HG03378 (cell line): ENCODE data around the gene SOBP.

Experiments
- ATAC-seq: cut with Tn5 transposase; IDR thresholded peaks from one replicate; pipeline ENCODE4 v1.9.1; 2021; ENCODE audit warnings: mild to moderate bottlenecking, moderate library complexity; ENCODE audit not compliant: unreplicated experiment

The SOBP gene

DNA sequence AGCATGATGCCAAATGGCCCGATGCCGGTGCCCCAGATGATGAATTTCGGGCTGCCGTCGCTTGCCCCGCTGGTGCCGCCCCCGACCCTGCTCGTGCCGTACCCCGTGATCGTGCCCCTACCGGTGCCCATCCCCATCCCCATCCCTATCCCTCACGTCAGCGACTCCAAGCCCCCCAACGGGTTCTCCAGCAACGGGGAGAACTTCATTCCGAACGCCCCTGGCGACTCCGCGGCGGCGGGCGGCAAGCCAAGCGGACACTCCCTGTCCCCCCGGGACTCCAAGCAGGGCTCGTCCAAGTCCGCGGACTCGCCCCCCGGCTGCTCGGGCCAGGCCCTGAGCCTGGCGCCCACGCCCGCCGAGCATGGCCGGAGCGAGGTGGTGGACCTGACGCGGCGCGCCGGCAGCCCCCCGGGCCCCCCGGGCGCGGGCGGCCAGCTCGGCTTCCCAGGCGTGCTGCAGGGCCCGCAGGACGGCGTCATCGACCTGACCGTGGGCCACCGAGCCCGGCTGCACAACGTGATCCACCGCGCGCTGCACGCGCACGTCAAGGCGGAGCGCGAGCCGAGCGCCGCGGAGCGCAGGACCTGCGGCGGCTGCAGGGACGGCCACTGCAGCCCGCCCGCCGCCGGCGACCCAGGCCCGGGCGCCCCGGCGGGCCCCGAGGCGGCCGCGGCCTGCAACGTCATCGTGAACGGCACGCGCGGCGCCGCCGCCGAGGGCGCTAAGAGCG is 144.6 kb downstream of the SOBP start:
- no peak for ATAC-seq

DNA sequence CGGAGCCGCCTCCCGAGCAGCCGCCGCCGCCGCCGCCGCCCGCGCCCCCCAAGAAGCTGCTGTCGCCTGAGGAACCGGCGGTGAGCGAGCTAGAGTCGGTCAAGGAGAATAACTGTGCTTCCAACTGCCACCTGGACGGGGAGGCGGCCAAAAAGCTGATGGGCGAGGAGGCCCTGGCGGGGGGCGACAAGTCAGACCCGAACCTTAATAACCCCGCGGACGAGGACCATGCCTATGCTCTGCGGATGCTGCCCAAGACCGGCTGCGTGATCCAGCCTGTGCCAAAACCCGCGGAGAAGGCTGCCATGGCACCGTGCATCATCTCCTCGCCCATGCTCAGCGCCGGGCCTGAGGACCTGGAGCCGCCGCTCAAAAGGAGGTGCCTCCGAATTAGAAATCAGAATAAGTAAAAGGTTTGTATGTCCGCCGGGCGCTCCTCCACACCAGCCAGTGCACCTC is 145.2 kb downstream of the SOBP start:
- no peak for ATAC-seq

DNA sequence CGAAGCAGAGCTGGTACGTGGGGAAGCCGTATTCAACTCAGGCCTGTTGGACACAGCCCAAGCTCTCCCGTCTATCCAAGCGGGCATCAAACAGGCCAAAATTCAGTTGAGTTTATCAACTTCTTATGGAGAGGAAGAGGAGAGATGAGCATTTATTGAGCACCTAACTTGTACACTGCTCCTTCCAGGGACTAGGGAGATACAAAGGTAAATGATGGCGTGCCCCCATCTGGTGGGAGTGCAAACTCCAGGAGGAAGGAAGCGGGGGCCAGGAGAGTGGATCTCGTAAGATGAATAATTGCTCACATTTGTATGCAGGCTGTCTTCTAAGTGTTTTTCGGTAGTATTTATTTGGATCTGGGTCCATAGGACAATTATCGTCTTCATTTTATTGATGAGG is 146.6 kb downstream of the SOBP start:
- no peak for ATAC-seq

DNA sequence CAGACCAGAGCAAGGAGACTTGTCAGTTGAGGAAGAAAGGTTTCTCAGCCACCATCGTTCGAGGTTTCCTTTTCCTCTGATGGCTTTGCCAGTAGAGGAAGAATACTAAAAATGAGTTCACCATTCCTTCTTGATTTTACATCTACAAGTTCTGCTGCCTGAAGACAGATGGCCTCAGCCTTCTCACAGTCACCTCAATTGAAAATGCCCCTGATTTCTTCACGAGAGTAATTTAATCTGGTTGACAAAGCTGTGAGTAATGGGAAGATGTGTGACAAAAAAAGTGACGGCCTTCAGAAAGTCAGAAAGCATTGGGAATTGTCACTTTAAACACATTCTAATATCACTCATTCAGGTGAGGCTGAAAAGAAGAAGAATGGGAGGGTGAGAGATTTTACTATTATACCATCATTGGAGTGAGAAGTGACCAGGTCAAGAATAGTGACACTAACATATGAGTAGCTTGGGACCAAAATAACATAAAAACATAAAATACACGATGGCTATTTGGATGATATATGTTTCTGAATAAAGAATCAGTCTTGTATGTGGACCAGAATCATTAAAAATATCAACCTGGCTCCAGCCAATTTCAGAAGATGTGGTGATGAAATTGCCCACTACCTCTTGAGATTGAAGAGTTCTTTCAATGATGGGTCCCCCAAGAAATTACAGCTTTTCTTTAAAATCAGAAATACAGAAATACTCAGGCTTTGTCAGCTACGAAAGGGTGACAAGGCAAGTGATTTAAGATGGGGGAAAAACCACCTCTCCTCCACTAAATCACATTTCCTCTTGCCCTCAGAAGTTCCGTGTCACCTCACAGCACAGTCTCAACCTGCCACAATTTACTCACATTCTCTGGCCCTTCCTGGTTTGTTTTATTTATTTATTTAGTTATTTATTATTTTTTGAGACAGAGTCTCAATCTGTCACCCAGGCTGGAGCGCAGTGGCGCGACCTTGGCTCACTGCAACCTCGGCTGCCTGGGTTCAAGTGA is 147.7 kb downstream of the SOBP start:
- ATAC-seq = no peak

DNA sequence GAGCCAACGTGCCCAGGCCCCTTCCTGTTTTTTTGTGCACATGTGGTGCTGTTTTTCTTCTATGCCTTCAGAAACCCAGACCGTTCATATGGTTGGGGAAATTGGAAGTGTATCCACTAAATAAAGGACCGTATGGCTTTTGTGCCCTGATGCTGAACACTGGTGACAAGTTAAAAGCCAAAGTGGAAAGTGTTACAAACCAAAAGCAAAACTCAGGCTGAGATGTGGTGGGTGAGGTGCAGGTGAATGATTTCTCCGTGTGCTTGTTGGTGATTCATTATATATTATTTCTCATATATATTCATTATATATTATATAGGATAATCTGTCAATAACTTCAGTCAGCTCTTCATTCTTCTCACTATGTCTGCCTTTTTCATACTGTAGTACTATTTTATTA is 148.6 kb downstream of the SOBP start:
- no peak for ATAC-seq

DNA sequence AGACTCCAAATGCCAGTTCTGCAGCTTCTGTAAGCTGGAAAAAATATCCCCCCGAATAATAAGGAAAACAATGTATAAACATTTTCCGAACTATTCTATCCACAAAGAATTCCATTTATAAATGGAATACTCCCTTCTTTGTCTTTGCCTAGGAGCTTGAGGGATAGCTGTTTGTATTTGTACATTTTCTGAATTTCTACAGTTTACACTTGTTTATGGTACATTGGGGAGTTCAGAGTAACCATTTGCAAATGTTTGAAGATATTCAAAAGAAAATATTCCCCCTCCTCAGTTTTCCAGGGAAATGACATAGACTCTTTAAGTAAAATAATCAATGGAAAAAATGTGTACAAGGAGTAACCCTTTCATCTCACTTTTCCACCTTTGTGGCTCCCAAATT is 149.6 kb downstream of the SOBP start:
- no peak for ATAC-seq

DNA sequence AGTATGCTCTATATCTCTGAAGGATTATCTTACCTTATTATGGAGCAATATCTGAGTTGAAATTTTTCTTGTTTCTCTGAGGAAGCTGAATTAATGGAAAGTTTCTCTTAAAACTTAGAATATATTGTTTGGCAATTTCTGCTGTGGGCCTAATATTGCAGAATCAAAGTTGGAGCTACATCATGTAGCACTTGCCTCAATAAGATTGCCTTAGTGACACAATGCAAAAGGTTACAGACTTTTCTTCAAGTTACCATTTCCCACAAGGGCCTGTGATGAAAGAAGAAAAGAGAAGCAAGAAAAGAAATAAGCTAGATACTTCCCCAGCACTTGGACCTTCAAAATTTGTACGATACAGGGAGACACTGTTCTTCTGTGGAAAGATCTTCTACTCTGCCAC is 151.2 kb downstream of the SOBP start:
- no peak for ATAC-seq

DNA sequence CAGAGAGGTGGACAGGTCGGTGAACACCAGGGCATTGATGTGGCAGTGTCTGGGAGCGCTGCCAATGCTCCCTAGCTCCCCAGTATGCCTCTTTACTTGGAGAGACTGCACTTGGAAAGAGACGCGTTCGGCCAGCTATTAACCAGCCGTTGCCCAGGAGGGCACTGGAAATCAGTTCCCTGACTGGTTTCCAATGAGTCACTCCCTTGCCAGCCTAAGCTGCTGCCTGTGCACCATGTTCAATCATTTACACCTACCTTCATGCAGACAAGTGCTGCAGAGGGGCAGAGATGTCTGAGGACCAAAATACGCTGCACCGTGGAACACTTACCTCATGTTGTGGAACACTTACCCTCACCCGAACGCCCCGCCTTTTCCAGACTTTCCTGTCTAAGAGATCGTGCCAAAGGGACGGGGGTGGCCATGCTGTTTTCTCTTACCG is 151.6 kb downstream of the SOBP start:
- ATAC-seq = no peak

DNA sequence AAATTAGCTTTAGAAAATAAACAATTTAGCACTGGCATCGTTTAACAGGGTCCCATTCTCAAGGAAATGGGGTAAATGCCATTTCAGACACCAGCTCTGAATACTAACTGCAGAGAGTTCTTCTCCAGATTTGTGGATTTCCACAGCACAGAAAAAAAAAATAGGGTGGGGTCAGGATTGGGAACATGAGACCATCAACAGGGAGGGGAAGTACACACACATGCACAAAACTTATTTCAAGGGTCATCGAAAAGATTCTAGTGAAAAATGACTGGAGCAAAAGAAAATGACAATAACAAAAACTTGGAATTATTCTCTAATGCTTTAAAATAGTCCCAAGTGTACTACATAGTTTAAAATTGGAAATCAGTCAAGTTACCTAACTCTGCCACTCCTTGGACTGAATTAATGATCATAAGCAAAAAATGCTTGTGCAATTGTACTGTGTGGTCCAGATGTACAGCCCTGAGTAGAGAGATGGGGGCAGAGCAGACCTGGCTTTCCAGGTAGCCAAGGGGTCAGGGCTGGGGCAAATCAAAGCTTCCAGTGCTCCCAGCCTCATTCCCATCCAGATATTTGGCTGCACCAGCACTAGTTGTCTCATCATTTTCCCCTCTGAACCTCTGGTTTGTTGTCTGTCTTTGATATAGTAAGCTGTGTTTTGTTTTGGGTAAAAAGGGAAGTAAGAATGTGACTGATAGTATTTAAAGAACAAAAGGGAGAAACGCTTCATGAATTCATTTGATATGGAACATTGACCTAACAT is 152.4 kb downstream of the SOBP start:
- no peak for ATAC-seq

DNA sequence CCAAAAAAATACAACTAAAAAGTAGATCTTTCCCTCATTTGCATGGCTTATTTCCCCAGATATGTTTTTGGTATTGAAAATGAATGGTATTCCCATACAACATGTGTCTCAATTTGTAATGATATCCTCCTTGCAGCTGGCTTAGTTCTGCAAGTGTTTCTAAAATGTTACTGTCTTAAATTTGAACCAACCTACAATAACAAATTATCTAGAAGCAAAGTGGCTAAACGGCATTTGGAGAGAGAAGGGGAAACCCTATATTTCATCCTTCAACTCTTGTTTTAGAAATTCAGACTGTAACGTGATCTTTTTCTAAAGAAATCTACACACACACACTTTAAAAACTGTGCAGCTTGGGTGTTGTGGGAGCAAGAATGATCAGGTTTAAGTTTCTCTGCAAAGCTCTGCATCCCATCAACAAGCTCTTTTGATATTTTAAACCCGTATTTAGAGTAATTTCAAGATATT is 153.0 kb downstream of the SOBP start:
- ATAC-seq = no peak

DNA sequence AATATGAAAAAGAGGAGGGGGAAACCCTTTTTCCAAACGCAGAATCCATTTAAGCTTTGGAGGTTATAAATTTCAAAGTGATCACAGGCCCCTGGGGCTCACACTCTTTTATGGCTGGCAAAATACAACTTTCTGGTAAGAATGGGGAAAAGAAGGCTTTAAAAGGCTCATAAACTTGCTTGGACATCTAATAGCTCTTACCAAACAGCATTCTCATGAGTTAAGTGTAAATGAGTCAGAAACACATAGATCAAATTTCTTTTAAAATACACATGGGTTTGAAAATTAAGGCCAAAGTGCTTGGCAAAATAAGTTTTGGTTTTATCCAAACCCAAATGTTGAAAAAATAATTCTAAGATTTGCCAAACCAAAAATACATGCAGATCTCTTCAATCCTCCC is 154.6 kb downstream of the SOBP start:
- ATAC-seq = no peak

DNA sequence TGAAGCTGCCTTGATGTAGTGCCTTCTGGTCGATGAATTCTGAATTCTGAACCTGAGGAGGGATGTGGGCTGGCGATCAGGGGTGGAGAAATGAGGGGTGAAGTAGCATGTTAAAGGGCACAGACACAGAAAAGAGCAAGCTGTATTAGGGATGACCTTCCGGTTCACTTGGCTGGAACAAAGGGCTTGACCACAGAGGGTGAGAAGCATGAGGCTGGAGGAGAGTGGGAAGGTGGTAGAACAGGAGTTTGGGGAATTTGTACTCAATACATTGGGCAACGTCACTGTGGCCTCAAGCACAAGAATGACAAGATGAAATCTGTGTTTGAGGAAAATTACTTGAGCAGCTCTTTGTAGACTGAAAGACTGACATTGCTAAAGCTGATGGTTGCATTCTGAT is 155.8 kb downstream of the SOBP start:
- ATAC-seq = no peak

DNA sequence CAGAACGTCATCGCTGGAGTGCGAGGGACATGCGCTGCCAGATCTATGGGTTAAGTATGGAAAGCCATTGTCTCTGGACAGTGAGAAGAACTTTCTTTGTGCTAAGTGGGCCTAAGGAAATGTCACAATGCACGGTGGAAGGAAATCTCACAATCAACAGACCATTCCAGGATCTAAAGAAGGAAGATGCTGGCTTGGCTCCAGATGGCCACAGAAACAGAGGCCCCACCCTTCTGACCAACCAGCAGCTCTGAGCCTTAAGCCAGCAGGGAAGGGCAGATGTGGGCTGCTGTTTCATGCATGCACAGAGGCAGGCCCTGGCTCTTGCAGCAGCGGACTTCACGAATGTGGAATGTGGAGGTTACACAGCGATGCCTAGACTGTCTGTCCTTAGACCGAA is 156.3 kb downstream of the SOBP start:
- ATAC-seq = no peak

DNA sequence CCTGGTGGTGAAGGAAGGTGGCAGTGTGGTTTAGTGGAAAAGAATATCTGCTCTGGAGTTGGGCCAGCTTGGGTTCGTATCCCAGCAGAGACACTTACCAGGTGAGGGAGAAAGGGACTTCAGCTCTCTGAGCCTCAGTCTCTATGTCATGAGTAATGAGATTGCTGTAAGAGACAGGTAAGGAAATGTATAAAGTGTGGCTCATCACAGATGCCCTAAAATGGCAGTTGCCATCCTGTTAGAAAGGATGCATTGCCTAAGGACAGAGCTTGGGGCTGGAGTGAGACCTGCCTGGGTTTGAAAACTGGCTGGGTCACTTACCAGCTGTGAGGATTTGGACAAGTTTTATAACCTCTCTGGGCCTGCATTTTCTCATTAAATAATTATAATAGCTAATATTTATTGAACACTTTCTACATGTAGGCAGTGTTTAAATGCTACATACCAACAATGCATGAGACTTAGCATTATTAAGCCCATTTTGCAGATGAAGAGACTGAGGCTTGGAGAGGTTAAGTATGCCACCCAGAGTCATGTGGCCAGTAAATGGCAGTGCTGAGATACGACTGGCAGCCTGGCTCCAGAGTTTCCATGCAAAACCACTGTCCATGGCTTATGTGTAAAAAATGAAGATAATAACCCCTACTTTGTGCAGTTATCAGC is 157.0 kb downstream of the SOBP start:
- no peak for ATAC-seq

DNA sequence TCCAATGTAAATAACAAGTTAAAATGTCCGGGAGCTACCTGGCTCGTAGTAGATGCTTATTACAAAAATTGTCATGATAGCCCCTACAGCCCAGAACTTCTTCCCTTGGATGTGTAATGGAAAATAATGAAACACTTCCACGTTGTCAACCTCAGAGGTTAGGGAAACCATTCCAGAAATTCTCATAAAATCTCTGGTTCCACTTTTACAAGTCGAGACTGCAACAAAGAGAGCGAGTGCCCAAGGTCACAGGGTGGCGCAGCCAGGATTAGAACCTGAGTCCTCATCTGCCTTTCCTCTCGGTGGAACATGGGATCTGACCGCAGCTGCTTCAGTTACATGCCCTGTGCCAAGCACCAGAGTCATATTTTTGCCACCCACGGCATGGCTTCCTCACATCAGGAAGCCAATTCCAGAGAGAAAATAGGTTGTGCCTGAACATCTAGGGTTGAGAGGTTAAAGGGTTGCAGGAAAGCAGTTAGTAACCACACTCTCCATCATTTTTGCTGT is 157.6 kb downstream of the SOBP start:
- ATAC-seq = no peak

DNA sequence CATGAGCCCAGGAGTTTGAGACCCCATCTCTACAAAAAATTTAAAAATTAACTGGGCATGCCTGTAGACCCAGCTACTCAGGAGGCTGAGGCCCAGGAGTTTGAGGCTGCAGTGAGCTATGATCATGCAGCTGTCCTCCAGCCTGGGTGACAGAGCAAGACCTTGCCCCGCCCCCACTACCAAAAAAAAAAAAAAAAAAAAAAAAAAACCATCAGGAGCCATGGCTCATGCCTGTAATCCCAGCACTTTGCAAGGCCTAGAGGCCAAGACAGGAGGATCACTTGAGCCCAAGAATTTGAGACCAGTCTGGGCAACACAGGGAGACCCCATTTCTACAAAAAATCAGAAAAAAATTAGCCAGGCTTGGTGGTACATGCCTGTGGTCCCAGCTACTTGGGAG is 159.1 kb downstream of the SOBP start:
- ATAC-seq = no peak

DNA sequence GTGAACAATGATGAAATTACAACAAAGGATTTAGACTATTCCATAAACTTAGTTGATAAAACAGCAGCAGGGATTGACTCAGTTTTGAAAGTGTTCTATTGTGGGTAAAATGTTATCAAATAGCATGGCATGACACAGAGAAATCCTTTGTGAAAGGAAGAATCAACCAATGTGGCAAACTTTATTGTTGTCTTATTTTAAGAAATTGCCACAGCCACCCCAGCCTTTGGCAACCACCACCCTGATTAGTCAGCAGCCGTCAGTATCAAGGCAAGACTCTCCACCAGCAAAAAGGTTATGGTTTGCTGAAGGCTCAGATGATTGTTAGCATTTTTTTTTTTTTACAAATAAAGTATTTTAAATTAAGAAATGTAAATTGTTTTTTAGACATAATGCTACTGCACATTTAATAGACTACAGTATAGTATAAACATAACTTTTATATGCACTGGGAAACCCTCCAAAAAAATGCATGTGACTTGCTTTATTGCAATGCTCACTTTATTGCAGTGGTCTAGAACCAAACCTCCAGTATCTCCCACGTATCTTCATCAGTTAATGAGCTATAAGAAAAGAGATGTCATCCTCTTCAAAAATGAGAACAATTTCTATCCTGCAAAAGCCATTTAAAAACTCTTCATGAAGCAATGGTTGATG is 162.7 kb downstream of the SOBP start:
- ATAC-seq = no peak

DNA sequence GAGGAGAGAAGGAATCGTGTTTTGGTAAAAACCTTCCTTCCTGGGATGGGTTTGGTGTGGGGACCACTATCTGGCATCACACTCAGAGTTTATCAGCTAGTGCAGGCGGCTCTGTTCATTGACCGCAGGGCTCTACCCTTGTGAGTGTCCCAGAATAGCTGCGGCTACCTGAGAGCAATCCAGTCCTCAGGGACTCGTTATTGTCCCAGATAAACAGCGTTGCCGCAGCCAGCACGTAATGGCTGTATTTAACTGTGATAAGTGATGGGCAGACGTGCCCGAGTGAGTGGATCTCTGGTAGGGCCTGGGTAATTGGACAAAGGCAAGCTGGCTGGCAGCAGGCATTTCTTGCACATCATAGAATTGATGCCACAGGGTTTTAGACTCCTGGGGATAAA is 163.3 kb downstream of the SOBP start:
- no peak for ATAC-seq

DNA sequence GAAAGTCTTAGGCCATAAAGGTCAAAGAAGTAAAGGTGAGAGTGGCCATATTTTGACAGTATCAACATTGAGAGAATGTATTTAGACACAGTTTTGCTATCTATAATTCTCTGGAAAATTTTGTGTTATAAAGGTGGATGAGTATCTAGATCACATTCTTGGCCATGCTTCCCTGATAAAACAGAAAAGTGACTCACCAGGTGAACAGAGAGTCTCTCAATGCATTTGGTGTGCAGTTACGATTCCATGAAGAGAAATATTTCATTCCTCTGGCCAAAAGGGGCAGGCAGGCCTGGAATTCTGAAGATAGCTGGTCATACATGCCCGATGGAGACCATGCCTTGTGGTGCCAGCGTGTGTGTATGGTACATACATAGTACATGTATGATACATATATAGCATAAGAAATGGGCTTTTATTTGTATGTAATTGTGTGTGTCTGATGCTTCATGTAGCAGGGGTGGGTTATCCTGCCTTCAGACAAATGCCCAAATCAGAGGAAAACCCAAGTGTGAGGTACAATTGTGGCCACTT is 164.0 kb downstream of the SOBP start:
- ATAC-seq = no peak

DNA sequence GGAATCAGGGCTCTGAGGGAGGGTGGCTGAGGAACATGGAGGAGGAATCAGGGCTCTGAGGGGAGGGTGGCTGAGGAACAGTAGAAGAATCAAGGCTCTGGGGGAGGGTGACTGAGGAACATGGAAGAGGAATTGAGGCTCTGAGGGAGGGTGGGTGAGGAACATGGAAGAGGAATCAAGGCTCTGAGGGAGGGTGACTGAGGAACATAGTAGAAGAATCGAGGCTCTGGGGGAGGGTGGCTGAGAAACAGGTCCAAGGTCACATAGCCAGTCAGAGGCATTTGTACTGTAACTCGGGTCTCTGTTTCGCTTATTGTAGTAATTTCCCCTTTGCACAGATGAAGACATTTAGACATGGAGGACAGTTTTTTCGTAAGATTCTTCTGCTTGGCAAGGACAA is 164.8 kb downstream of the SOBP start:
- ATAC-seq = no peak
